Neural cell (in vitro differentiated cells): ENCODE measurements around the gene UNC13B. TPM values are rescaled to one million over a fixed set of nuclear protein-coding genes. Genes with fewer than 3 reads are reported as not detected.
"Not testable (repeated sequence)": the region's sequence is repeated elsewhere in the genome, so short reads cannot be mapped to it uniquely, and the experiment has no call there.

ENCODE experiments used
- H2AFZ ChIP-seq: fragments of 200-600, 300-800 bp; sonication (generic), shearing (Covaris generic); 2 replicates; pipeline ENCODE4 v1.6.0; 2014; ENCODE audit warnings: low read depth, mild to moderate bottlenecking, antibody characterized with exemption, low read length, moderate library complexity
- H3F3A ChIP-seq: fragments of 200-600 bp; shearing (Covaris generic); 2 replicates; pipeline ENCODE4 v1.6.1; 2016; ENCODE audit warnings: mild to moderate bottlenecking, moderate library complexity, mixed read lengths, antibody characterized with exemption, low read length; ENCODE audit not compliant: insufficient read depth, poor library complexity, severe bottlenecking
- H3K27ac ChIP-seq: fragments of 200-600, 300-800 bp; sonication (generic), shearing (Covaris generic); 2 replicates; pipeline ENCODE4 v1.5.1; 2014; ENCODE audit warnings: mild to moderate bottlenecking, low read length, moderate library complexity
- H3K27me3 ChIP-seq: fragments of 300-800, 200-600 bp; sonication (generic), shearing (Covaris generic); 2 replicates; pipeline ENCODE4 v1.6.0; 2014; ENCODE audit warnings: mild to moderate bottlenecking, low read depth, low read length, moderate library complexity; ENCODE audit not compliant: insufficient read depth
- H3K36me3 ChIP-seq: fragments of 300-800, 200-600 bp; sonication (generic), shearing (Covaris generic); 2 replicates; pipeline ENCODE4 v1.5.1; 2014; ENCODE audit warnings: mild to moderate bottlenecking, antibody characterized with exemption, low read length, moderate library complexity; ENCODE audit not compliant: insufficient read depth
- H3K4me2 ChIP-seq: fragments of 300-800, 200-600 bp; sonication (generic), shearing (Covaris generic); 2 replicates; pipeline ENCODE4 v1.6.0; 2014; ENCODE audit warnings: mild to moderate bottlenecking, low read length
- H3K4me3 ChIP-seq: fragments of 300-800, 200-600 bp; sonication (generic), shearing (Covaris generic); 2 replicates; pipeline ENCODE4 v1.5.1; 2014; ENCODE audit warnings: mild to moderate bottlenecking, low read length, moderate library complexity
- H3K79me2 ChIP-seq: fragments of 200-600 bp; shearing (Covaris generic); replicated peaks from 2 replicates; pipeline ENCODE4 v1.6.0; 2014; ENCODE audit warnings: mild to moderate bottlenecking, low read length, moderate library complexity; ENCODE audit not compliant: insufficient read depth
- H3K9ac ChIP-seq: fragments of 300-800, 200-600 bp; sonication (generic), shearing (Covaris generic); 2 replicates; pipeline ENCODE4 v1.6.1; 2016; ENCODE audit warnings: mild to moderate bottlenecking, low read length, mixed read lengths
- H3K9me2 ChIP-seq: fragments of 200-600 bp; shearing (Covaris generic); 2 replicates; pipeline ENCODE4 v1.6.1; 2016; ENCODE audit warnings: mild to moderate bottlenecking, low read length, mixed read lengths; ENCODE audit not compliant: insufficient read depth
- H3K9me3 ChIP-seq: fragments of 200-600, 300-800 bp; sonication (generic), shearing (Covaris generic); 2 replicates; pipeline ENCODE4 v1.6.1; 2016; ENCODE audit warnings: mild to moderate bottlenecking, mixed run types, low read length, moderate library complexity, mixed read lengths
- H4K20me1 ChIP-seq: fragments of 200-600 bp; shearing (Covaris generic); 2 replicates; pipeline ENCODE4 v1.6.1; 2016; ENCODE audit warnings: mild to moderate bottlenecking, mixed run types; ENCODE audit not compliant: insufficient read depth
- CTCF ChIP-seq: fragments of 450-650 bp; IDR thresholded peaks from 2 replicates; pipeline ENCODE4 v1.5.1; 2014; ENCODE audit warnings: antibody characterized with exemption, mild to moderate bottlenecking, moderate library complexity; ENCODE audit not compliant: poor library complexity, severe bottlenecking
- EP300 ChIP-seq: fragments of 450-650 bp; conservative IDR thresholded peaks from 2 replicates; pipeline ENCODE4 v1.6.1; 2014; ENCODE audit warnings: antibody characterized with exemption, mild to moderate bottlenecking, moderate library complexity; ENCODE audit not compliant: poor library complexity, severe bottlenecking
- EZH2 ChIP-seq: fragments of 200-600, 300-800 bp; shearing (Covaris generic), sonication (generic); IDR thresholded peaks from 2 replicates; pipeline ENCODE4 v1.6.1; 2014; ENCODE audit warnings: antibody characterized with exemption, low read length, borderline replicate concordance, mild to moderate bottlenecking; ENCODE audit not compliant: insufficient read depth, poor library complexity, severe bottlenecking
- MXI1 ChIP-seq: fragments of 450-650 bp; conservative IDR thresholded peaks from 2 replicates; pipeline ENCODE4 v1.6.1; 2014; ENCODE audit warnings: antibody characterized with exemption, mild to moderate bottlenecking; ENCODE audit not compliant: poor library complexity, severe bottlenecking
- POLR2AphosphoS5 ChIP-seq: IDR thresholded peaks from 2 replicates; pipeline ENCODE4 v1.6.1; 2012
- RAD21 ChIP-seq: fragments of 450-650 bp; conservative IDR thresholded peaks from 2 replicates; pipeline ENCODE4 v1.6.1; 2014; ENCODE audit warnings: antibody characterized with exemption, mild to moderate bottlenecking, moderate library complexity
- REST ChIP-seq: IDR thresholded peaks from 2 replicates; pipeline ENCODE4 v1.6.1; 2012; ENCODE audit warnings: borderline replicate concordance
- SMC3 ChIP-seq: fragments of 450-650 bp; conservative IDR thresholded peaks from 2 replicates; pipeline ENCODE4 v1.6.1; 2014; ENCODE audit warnings: antibody characterized with exemption, mild to moderate bottlenecking, moderate library complexity; ENCODE audit not compliant: poor library complexity
- TAF1 ChIP-seq: IDR thresholded peaks from 2 replicates; pipeline ENCODE4 v1.6.1; 2012; ENCODE audit warnings: low read depth
- polyA plus RNA-seq: library from polyadenylated mRNA; depleted of rRNA; stranded (reverse); fragments of >200 nt; gene quantifications from 2 replicates; pipeline ENCODE4 v1.2.3, GENCODE V29; 2014

The UNC13B gene
- polyA plus RNA-seq, 1 donor from 2014 or later, result 37.2 TPM

DNA sequence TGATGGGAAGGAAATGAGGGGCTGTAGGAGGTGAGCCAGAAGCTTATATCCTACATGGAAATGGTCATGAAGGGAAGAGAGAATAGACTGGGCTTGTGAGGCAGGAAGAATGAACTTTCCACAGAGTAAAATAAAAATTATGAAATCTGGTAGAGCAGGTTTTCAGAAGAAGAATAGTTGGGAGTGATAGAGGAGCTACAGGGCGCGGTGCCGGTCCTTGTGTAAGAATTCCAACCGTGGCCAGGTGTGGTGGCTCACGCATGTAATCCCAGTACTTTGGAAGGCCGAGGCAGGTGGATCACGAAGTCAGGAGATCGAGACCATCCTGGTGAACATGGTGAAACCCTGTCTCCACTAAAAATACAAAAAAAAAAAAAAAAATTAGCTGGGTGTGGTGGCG is 8.9 kb upstream of the UNC13B start:
- Histone ChIP-seq H3K79me2 (no peaks in the 10 kb centered on the region), H3K9me3 (no peaks in the 10 kb centered on the region), H3K9ac (no peak overlapping the region), H2AFZ (no peak overlapping the region), H3K4me2 (no peak overlapping the region), H3K36me3 (no peaks in the 10 kb centered on the region), H3K27ac (no peak overlapping the region), H3K9me2 (no peaks in the 10 kb centered on the region), H3K4me3 (no peak overlapping the region), H4K20me1 (no peaks in the 10 kb centered on the region), H3K27me3 (no peaks in the 10 kb centered on the region), H3F3A (no peaks in the 10 kb centered on the region)
- TF ChIP-seq RAD21, result no peak
- TF ChIP-seq POLR2AphosphoS5, result no peak
- TF ChIP-seq TAF1, result no peak
- no peak for TF ChIP-seq REST
- no peak for TF ChIP-seq CTCF
- TF ChIP-seq MXI1, result no peak
- no peak for TF ChIP-seq SMC3
- no peak for TF ChIP-seq EZH2
- no peak for TF ChIP-seq EP300

DNA sequence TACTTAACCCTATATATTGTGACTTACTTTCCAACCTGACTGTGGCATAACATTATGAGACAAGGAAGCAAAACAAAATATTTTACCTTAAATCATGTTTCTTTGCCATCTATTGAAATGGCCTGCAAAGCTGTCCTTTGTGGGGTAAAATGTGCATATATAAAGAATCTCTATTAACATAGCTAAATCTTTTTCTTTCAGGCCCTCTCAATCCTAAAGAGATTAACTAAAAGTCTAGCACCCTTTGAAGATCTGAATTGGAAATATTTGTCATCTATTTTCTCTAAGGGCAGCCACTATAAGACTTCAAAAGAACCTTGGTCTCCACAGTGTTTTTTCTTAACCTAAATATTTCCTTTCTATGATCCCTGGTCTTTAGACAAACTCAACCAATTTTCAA is 5.0 kb upstream of the UNC13B start:
- no peak overlapping the region for H3K27ac ChIP-seq
- TF ChIP-seq REST, result no peak
- TF ChIP-seq EP300, result no peak
- TF ChIP-seq MXI1, result no peak
- no peak for TF ChIP-seq CTCF
- no peak overlapping the region for H3K9ac ChIP-seq
- no peaks in the 10 kb centered on the region for H3F3A ChIP-seq
- H3K4me2 ChIP-seq, result no peak overlapping the region
- no peaks in the 10 kb centered on the region for H3K36me3 ChIP-seq
- no peaks in the 10 kb centered on the region for H3K9me3 ChIP-seq
- H4K20me1 ChIP-seq, result no peaks in the 10 kb centered on the region
- no peak overlapping the region for H3K4me3 ChIP-seq
- H3K27me3 ChIP-seq, result no peaks in the 10 kb centered on the region
- H3K9me2 ChIP-seq, result no peaks in the 10 kb centered on the region
- H2AFZ ChIP-seq, result no peak overlapping the region
- H3K79me2 ChIP-seq, result no peaks in the 10 kb centered on the region

GRCh38 chr9:35157836-35158235 is 4.0 kb upstream of the UNC13B start:
- H2AFZ ChIP-seq, H3K9ac ChIP-seq, H4K20me1 ChIP-seq, H3K36me3 ChIP-seq, H3F3A ChIP-seq, H3K4me3 ChIP-seq, H3K27me3 ChIP-seq, H3K79me2 ChIP-seq, H3K9me2 ChIP-seq, H3K9me3 ChIP-seq, H3K27ac ChIP-seq, H3K4me2 ChIP-seq: not testable (repeated sequence)
